ENCODE measurements around the gene THOC7. TPM values are rescaled to one million over a fixed set of nuclear protein-coding genes. Genes with fewer than 3 reads are reported as not detected.

THOC7 gene
- total and polyA plus RNA-seq, 2 of the 4 experiments (the other 2 are of a cell fraction) = 25.8 to 55.9 TPM

DNA sequence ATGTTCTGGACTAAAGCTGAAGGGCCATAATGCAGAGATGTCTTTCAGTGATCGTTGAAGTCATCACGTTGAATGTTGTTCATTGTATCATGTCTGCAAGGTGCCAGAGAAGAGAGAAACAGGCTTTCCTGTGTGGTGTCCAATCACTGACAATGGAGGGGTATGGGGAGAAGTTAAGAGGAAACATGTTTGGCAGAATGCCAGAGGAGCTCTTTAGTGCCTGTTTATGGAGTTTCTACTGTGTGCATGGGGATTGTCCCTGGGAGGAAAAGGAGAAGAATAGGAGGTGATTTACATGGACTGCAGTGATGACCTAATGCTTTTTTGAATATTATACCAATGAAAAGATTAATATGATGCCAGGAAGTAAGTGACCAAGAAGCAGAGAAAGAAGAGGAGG is 36.9 kb upstream of the THOC7 start:
- Histone ChIP-seq H4K8ac (ENCODE audit: low read depth in 2 of 2, low read length in 2 of 2) (no peak overlapping the region), H3K9ac (ENCODE audit: low read depth, low read length) (no peak overlapping the region), H2AK9ac (replicated peaks; ENCODE audit: low read depth, low read length, poor library complexity) (no peak overlapping the region), H3K4me1 (ENCODE audit: control insufficient read depth, insufficient read depth, low read length) (peaks cover 3% of the 10 kb centered on the region; the same call in 1 of the 2 replicates), H2AK5ac (ENCODE audit: low read depth, low read length) (no peak overlapping the region), H3K79me1 (ENCODE audit: low read depth in 1 of 2, low read length in 2 of 2) (peaks cover 21 to 52% of the 10 kb centered on the region in 2 experiments), H3K36me3 (ENCODE audit: control insufficient read depth, insufficient read depth, low read length) (peaks cover 14% of the 10 kb centered on the region), H3K27ac (ENCODE audit: insufficient read depth, low read length) (no peak overlapping the region), H4K5ac (ENCODE audit: low read depth, low read length) (no peak overlapping the region), H4K91ac (ENCODE audit: insufficient read depth, low read depth, low read length) (no peak overlapping the region), H2BK15ac (ENCODE audit: low read depth, low read length) (no peak overlapping the region), H2AFZ (replicated peaks; ENCODE audit: low read length, poor library complexity) (no peak overlapping the region), H3K4ac (ENCODE audit: low read depth, low read length) (no peak overlapping the region), H3K18ac (ENCODE audit: low read depth, low read length) (no peak overlapping the region), H3K27me3 (ENCODE audit: control insufficient read depth, insufficient read depth, low read length) (no peaks in the 10 kb centered on the region), H3K14ac (replicated peaks; ENCODE audit: low read depth, low read length) (no peak overlapping the region), H3K9me3 (ENCODE audit: control insufficient read depth, insufficient read depth, low read length) (no peaks in the 10 kb centered on the region), H3K9me1 (ENCODE audit: insufficient read depth, low read length) (peaks cover 8% of the 10 kb centered on the region; the same call in 1 of the 2 replicates), H3K4me2 (ENCODE audit: low read depth, low read length) (no peak overlapping the region), H3K23ac (ENCODE audit: low read depth, low read length) (no peak overlapping the region), H2BK120ac (ENCODE audit: low read depth, low read length) (no peak overlapping the region), H4K20me1 (ENCODE audit: insufficient read depth, low read length) (peaks cover 14% of the 10 kb centered on the region; the same call in 1 of the 2 replicates), H3K4me3 (ENCODE audit: insufficient read depth, low read depth, low read length) (no peak overlapping the region), H2BK5ac (ENCODE audit: low read depth, low read length, poor library complexity, severe bottlenecking) (no peak overlapping the region), H2BK20ac (ENCODE audit: low read depth, low read length) (no peak overlapping the region), H3K56ac (ENCODE audit: extremely low read depth, insufficient read depth, low read length) (no peak overlapping the region)
- intact Hi-C loops (cut with micrococcal nuclease) = no loop called here
- DNase-seq (no peak), ATAC-seq (ENCODE audit: low read depth) (no peak)
- in situ Hi-C loops (cut with MboI; ENCODE audit: low sequenced_read_pairs) = no loop called here
- WGBS, 2 experiments (ENCODE audit: extremely low coverage in 2 of 2, insufficient read length in 1 of 2) = no CpG with 5 or more reads among the region's 2 CpGs
- BruUV-seq (replicated peaks) = no TSS peak
- ChIA-PET CTCF (no interaction called here), POLR2A (ENCODE audit: unreplicated experiment) (no interaction called here)
- TF ChIP-seq SMC3 (IDR thresholded peaks at IDR 0.05; ENCODE audit: low read depth, low read length) = no peak
- no peak for TF ChIP-seq MXI1 (IDR thresholded peaks at IDR 0.05; ENCODE audit: borderline replicate concordance, low read depth, low read length)
- no peak for TF ChIP-seq BHLHE40 (IDR thresholded peaks at IDR 0.05; ENCODE audit: low read depth, low read length)
- TF ChIP-seq CTCF (conservative IDR thresholded peaks at IDR 0.05; ENCODE audit: low read depth, low read length) = no peak
- TF ChIP-seq FOS (IDR thresholded peaks at IDR 0.05; ENCODE audit: low read depth, low read length) = no peak
- no peak for TF ChIP-seq RCOR1 (IDR thresholded peaks at IDR 0.05; ENCODE audit: insufficient replicate concordance, low read length)
- no peak for TF ChIP-seq POLR2A (IDR thresholded peaks at IDR 0.05; ENCODE audit: low read depth, low read length)
- TF ChIP-seq, protein P1, sequence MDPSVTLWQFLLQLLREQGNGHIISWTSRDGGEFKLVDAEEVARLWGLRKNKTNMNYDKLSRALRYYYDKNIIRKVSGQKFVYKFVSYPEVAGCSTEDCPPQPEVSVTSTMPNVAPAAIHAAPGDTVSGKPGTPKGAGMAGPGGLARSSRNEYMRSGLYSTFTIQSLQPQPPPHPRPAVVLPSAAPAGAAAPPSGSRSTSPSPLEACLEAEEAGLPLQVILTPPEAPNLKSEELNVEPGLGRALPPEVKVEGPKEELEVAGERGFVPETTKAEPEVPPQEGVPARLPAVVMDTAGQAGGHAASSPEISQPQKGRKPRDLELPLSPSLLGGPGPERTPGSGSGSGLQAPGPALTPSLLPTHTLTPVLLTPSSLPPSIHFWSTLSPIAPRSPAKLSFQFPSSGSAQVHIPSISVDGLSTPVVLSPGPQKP (IDR thresholded peaks at IDR 0.05; ENCODE audit: borderline replicate concordance, low read depth, low read length) = no peak
- no peak for TF ChIP-seq MAZ (IDR thresholded peaks at IDR 0.05; ENCODE audit: borderline replicate concordance, low read depth, low read length)
- TF ChIP-seq CEBPB (IDR thresholded peaks at IDR 0.05; ENCODE audit: low read depth, low read length) = no peak
- dilution Hi-C loops (cut with HindIII; ENCODE audit: low sequenced_read_pairs, unreplicated experiment) = no loop called here
